Measurements from ENCODE around the gene GNAS-AS1.

Gene GNAS-AS1

GRCh38 chr20:58817748-58818147, 33.0 kb downstream of the GNAS-AS1 start:
- no peaks in the 10 kb centered on the region for H3K4me1 ChIP-seq
- H3K9me3 ChIP-seq: no peaks in the 10 kb centered on the region
- DNase-seq: no peak
- peaks cover 0 to 13% of the 10 kb centered on the region in 2 donors for H3K27me3 ChIP-seq
- intact Hi-C loops (cut with DNase I; ENCODE audit: low total_unique reads): no loop called here
- no peak overlapping the region for H3K4me3 ChIP-seq
- TF ChIP-seq CTCF (IDR thresholded peaks at IDR 0.05): no peak
- no peak overlapping the region for H3K27ac ChIP-seq
- H3K36me3 ChIP-seq: no peaks in the 10 kb centered on the region

DNA sequence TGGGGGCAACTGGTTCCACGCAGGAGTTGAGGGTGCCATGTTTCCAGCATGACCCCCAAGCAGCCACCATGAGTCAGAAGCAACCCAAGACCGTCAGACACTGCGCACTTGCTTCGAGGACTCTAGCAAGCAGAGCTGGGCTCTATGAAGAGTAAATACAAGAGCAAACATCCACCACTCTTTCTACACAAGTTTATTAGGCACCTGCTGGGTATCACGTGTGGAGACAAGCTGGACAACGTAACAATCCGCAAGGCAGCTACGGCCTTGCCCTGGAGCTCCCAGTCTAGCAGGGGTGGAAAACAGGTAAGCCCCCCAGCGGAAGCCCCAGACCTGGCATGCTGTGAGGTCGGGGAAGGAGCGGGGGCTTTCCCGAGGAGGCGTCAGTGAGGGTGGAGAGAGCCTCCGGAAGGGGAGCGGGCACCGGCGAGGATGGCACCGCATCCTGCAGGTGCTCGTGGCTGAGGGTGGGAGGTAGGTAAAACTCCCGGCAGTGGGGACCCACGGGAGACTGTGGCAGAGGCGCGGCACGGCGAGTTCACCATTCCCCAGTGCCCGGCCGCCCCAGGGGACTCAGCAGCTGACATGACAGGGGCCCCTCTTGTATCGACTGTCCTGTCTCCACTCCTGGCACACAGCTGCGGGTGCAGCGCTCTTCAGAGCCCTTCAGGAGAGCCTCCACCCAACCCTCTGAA, 33.6 kb downstream of the GNAS-AS1 start:
- peaks cover 0 to 15% of the 10 kb centered on the region in 2 donors for H3K27me3 ChIP-seq
- DNase-seq: no peak
- H3K27ac ChIP-seq: no peak overlapping the region
- intact Hi-C loops (cut with DNase I; ENCODE audit: low total_unique reads): no loop called here
- no peaks in the 10 kb centered on the region for H3K9me3 ChIP-seq
- TF ChIP-seq CTCF (IDR thresholded peaks at IDR 0.05): no peak
- no peak overlapping the region for H3K4me3 ChIP-seq
- no peaks in the 10 kb centered on the region for H3K4me1 ChIP-seq
- H3K36me3 ChIP-seq: no peaks in the 10 kb centered on the region

GRCh38 chr20:58816051-58816450, 34.7 kb downstream of the GNAS-AS1 start:
- Histone ChIP-seq H3K4me1 (no peaks in the 10 kb centered on the region), H3K27ac (no peak overlapping the region), H3K9me3 (no peaks in the 10 kb centered on the region), H3K27me3 (peaks cover 0 to 24% of the 10 kb centered on the region in 2 donors), H3K4me3 (no peak overlapping the region), H3K36me3 (no peaks in the 10 kb centered on the region)
- no peak for DNase-seq
- TF ChIP-seq CTCF (IDR thresholded peaks at IDR 0.05): no peak
- intact Hi-C loops (cut with DNase I; ENCODE audit: low total_unique reads): no loop called here

DNA sequence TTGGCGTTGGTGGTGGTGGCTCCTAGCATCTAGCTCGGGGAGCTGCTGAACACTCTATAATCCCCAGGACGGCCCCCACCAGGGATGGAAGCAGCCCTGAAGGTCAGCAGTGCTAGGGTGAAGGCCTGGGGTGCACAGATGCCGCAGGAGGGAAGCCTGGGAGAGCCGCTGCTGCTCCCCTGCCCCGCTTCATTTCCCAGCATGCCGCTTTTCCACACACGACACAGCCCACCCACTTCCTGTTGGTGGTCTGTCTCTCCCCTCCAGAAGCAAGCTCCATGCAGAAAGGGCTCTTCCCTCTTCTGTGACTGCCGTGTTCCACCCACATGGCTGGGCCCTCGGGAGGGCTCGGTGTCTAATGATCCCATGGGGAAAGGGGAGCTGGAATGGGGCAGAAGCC, 35.3 kb downstream of the GNAS-AS1 start:
- Histone ChIP-seq H3K27ac (no peak overlapping the region), H3K36me3 (no peaks in the 10 kb centered on the region), H3K4me1 (no peaks in the 10 kb centered on the region), H3K4me3 (no peak overlapping the region), H3K9me3 (no peaks in the 10 kb centered on the region), H3K27me3 (peaks cover 0 to 30% of the 10 kb centered on the region in 2 donors)
- no peak for TF ChIP-seq CTCF (IDR thresholded peaks at IDR 0.05)
- intact Hi-C loops (cut with DNase I; ENCODE audit: low total_unique reads): no loop called here
- DNase-seq: no peak

DNA sequence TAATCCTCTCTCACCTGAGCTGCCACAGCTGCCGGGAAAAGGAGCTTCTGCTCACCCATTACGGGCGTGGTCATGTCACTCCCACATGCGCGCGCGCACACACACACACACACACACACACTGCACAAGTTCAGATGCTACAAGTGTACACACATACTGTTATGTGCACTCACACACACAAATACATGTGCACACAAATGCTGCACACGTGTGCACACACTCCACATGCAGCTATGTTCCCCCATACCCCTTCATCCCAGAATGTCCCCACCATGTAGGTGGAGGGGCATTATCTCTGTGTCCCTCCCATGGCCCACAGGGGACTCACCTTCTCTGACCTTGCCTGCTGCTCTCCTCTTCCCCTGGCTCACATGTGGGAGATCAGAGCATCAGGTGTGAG, 37.3 kb downstream of the GNAS-AS1 start:
- intact Hi-C loops (cut with DNase I; ENCODE audit: low total_unique reads): loop anchor here (2.0 kb wide), 1 partner anchor 73 kb away; no protein-coding TSS in a partner anchor
- no peak overlapping the region for H3K27ac ChIP-seq
- no peak overlapping the region for H3K4me3 ChIP-seq
- DNase-seq: no peak
- no peaks in the 10 kb centered on the region for H3K36me3 ChIP-seq
- H3K9me3 ChIP-seq: no peaks in the 10 kb centered on the region
- no peak for TF ChIP-seq CTCF (IDR thresholded peaks at IDR 0.05)
- no peaks in the 10 kb centered on the region for H3K4me1 ChIP-seq
- peaks cover 0 to 32% of the 10 kb centered on the region in 2 donors for H3K27me3 ChIP-seq
